GM18505 (cell line): ENCODE data around the gene MKNK1.

Experiments used
- ATAC-seq: cut with Tn5 transposase; IDR thresholded peaks from one replicate; pipeline ENCODE4 v1.9.1; 2021; ENCODE audit not compliant: unreplicated experiment
- POLR2A ChIP-seq: IDR thresholded peaks from 4 replicates; pipeline ENCODE4 v1.6.1; 2011; ENCODE audit warnings: borderline replicate concordance; ENCODE audit not compliant: insufficient read depth, insufficient read length; ENCODE audit errors: extremely low read depth

MKNK1 gene

GRCh38 chr1:46635205-46635604 is 31.1 kb upstream of the MKNK1 start:
- ATAC-seq: no peak
- TF ChIP-seq POLR2A: no peak

GRCh38 chr1:46630719-46631118 is 26.7 kb upstream of the MKNK1 start:
- no peak for TF ChIP-seq POLR2A
- no peak for ATAC-seq

GRCh38 chr1:46623743-46624644 is 19.9 kb upstream of the MKNK1 start:
- no peak for TF ChIP-seq POLR2A

GRCh38 chr1:46622344-46622743 is 18.3 kb upstream of the MKNK1 start:
- TF ChIP-seq POLR2A: no peak
- ATAC-seq: no peak

More at GRCh38 chr1:46623743-46624644, 19.9 kb upstream of the MKNK1 start:
- ATAC-seq: no peak

- no peak for ATAC-seq
- TF ChIP-seq POLR2A: no peak
These were observed 17.9 kb upstream of the MKNK1 start for GRCh38 chr1:46621930-46622329.

GRCh38 chr1:46619656-46620258 is 15.7 kb upstream of the MKNK1 start:
- no peak for ATAC-seq
- TF ChIP-seq POLR2A: no peak

GRCh38 chr1:46618754-46619415 is 14.8 kb upstream of the MKNK1 start:
- TF ChIP-seq POLR2A: no peak
- no peak for ATAC-seq

GRCh38 chr1:46617833-46618232 is 13.8 kb upstream of the MKNK1 start:
- TF ChIP-seq POLR2A: no peak
- ATAC-seq: no peak

GRCh38 chr1:46617108-46617800 is 13.2 kb upstream of the MKNK1 start:
- no peak for ATAC-seq
- no peak for TF ChIP-seq POLR2A

- ATAC-seq: peak; percentile 50
- peak; percentile 63 for TF ChIP-seq POLR2A
These were observed 12.4 kb upstream of the MKNK1 start, which contains the start of gene MOB3C for GRCh38 chr1:46616277-46617107. MOB3C (minus strand) TSS chr1:46616811; CDS start chr1:46613321, 3,490 bp downstream.

- TF ChIP-seq POLR2A: no peak
- ATAC-seq: no peak
These were observed 11.7 kb upstream of the MKNK1 start for GRCh38 chr1:46615735-46616134.

GRCh38 chr1:46615088-46615487 is 11.0 kb upstream of the MKNK1 start:
- TF ChIP-seq POLR2A: no peak
- no peak for ATAC-seq

- ATAC-seq: no peak
- no peak for TF ChIP-seq POLR2A
These were observed 10.5 kb upstream of the MKNK1 start for GRCh38 chr1:46614604-46614984.
